T-helper 1 cell (primary cell): ENCODE measurements around the gene TENT5C.
A peak's percentile ranks its signal among the peaks of the same experiment; 100 is the strongest.

Experiments
- DNase-seq, 5 donors: peaks; one replicate each; pipeline ENCODE4 v3.0.0-alpha.2; 2012 to 2020

TENT5C gene

GRCh38 chr1:117573386-117574023, 32.3 kb upstream of the TENT5C start:
- peak in 1 of 5 donors; percentile 30 for DNase-seq

- no peak for DNase-seq
These were observed 31.6 kb upstream of the TENT5C start for GRCh38 chr1:117574161-117574835.

- no peak for DNase-seq
These were observed 30.1 kb upstream of the TENT5C start for GRCh38 chr1:117575586-117576225.

GRCh38 chr1:117576236-117576635, 29.6 kb upstream of the TENT5C start:
- DNase-seq: no peak

GRCh38 chr1:117577191-117577885, 28.5 kb upstream of the TENT5C start:
- DNase-seq: no peak

- no peak for DNase-seq
These were observed 27.4 kb upstream of the TENT5C start for GRCh38 chr1:117578466-117578865.

GRCh38 chr1:117579221-117579906, 26.5 kb upstream of the TENT5C start:
- DNase-seq: no peak

- no peak for DNase-seq
These were observed 25.4 kb upstream of the TENT5C start for GRCh38 chr1:117580436-117580835.

GRCh38 chr1:117580882-117581281, 25.0 kb upstream of the TENT5C start:
- no peak for DNase-seq

- DNase-seq: no peak
These were observed 24.4 kb upstream of the TENT5C start for GRCh38 chr1:117581391-117581943.

GRCh38 chr1:117582451-117582850, 23.4 kb upstream of the TENT5C start:
- DNase-seq: no peak

GRCh38 chr1:117583247-117583646, 22.6 kb upstream of the TENT5C start:
- DNase-seq: no peak

GRCh38 chr1:117584181-117584580, 21.7 kb upstream of the TENT5C start:
- no peak for DNase-seq

- no peak for DNase-seq
These were observed 20.8 kb upstream of the TENT5C start for GRCh38 chr1:117585086-117585485.

GRCh38 chr1:117586337-117586736, 19.5 kb upstream of the TENT5C start:
- DNase-seq: no peak

- DNase-seq: no peak
These were observed 18.9 kb upstream of the TENT5C start for GRCh38 chr1:117586747-117587498.

- DNase-seq: no peak
These were observed 18.1 kb upstream of the TENT5C start for GRCh38 chr1:117587499-117588356.

- no peak for DNase-seq
These were observed 16.3 kb upstream of the TENT5C start for GRCh38 chr1:117589544-117589943.

GRCh38 chr1:117590273-117590925, 15.4 kb upstream of the TENT5C start:
- DNase-seq: no peak

- DNase-seq: no peak
These were observed 14.6 kb upstream of the TENT5C start for GRCh38 chr1:117591252-117591651.
